SK-N-SH treated with all-trans-retinoic acid at 6 μM for 48 hours (cell line): ENCODE data around the gene CD200.

Source experiments
- ATAC-seq: fragments of 200-7000 bp; cut with Tn5 transposase; 3 replicates; pipeline ENCODE4 v1.9.1; 2020; ENCODE audit warnings: mild to moderate bottlenecking, moderate library complexity
- ARNTL ChIP-seq: fragments of 450-650 bp; formaldehyde crosslinking; IDR thresholded peaks from 2 replicates; pipeline ENCODE4 v1.5.0; 2020; ENCODE audit warnings: low read depth, mild to moderate bottlenecking, moderate library complexity, borderline replicate concordance
- BACH2 ChIP-seq: fragments of 250-450 bp; sonication (Bioruptor Pico); IDR thresholded peaks from 2 replicates; pipeline ENCODE4 v1.9.0; 2021; ENCODE audit warnings: mild to moderate bottlenecking, borderline replicate concordance
- CREB5 ChIP-seq: fragments of 250-450 bp; sonication (Bioruptor Pico); IDR thresholded peaks from 2 replicates; pipeline ENCODE4 v1.5.1; 2020; ENCODE audit warnings: low read depth, mild to moderate bottlenecking, moderate library complexity
- CSDC2 ChIP-seq: fragments of 250-450 bp; sonication (Bioruptor Pico); IDR thresholded peaks from 2 replicates; pipeline ENCODE4 v1.5.0; 2020; ENCODE audit warnings: mild to moderate bottlenecking, moderate library complexity
- CSRNP3 ChIP-seq: fragments of 250-450 bp; sonication (Bioruptor Pico); IDR thresholded peaks from 2 replicates; pipeline ENCODE4 v1.5.1; 2021; ENCODE audit warnings: mild to moderate bottlenecking, moderate library complexity
- ESRRG ChIP-seq: fragments of 250-450 bp; sonication (Bioruptor Pico); IDR thresholded peaks from 2 replicates; pipeline ENCODE4 v1.6.1; 2021; ENCODE audit warnings: mild to moderate bottlenecking
- GLIS3 ChIP-seq: fragments of 250-450 bp; sonication (Bioruptor Pico); IDR thresholded peaks from 2 replicates; pipeline ENCODE4 v1.5.0; 2020; ENCODE audit warnings: mild to moderate bottlenecking, moderate library complexity
- OSR1 ChIP-seq: fragments of 250-450 bp; sonication (Bioruptor Pico); IDR thresholded peaks from 2 replicates; pipeline ENCODE4 v1.8.0; 2022; ENCODE audit warnings: moderate library complexity, mild to moderate bottlenecking, inconsistent platforms
- POU6F1 ChIP-seq: fragments of 250-450 bp; sonication (Bioruptor Pico); IDR thresholded peaks from 2 replicates; pipeline ENCODE4 v1.8.0; 2021; ENCODE audit warnings: low read depth, mild to moderate bottlenecking, moderate library complexity, borderline replicate concordance
- PPARA ChIP-seq: fragments of 250-450 bp; sonication (Bioruptor Pico); IDR thresholded peaks from 2 replicates; pipeline ENCODE4 v1.5.0; 2020; ENCODE audit warnings: mild to moderate bottlenecking, borderline replicate concordance
- RARB ChIP-seq: fragments of 250-450 bp; sonication (Bioruptor Pico); IDR thresholded peaks from 2 replicates; pipeline ENCODE4 v1.8.0; 2021; ENCODE audit warnings: mild to moderate bottlenecking, moderate library complexity
- SNAI2 ChIP-seq: fragments of 250-450 bp; sonication (Bioruptor Pico); IDR thresholded peaks from 2 replicates; pipeline ENCODE4 v1.5.0; 2020; ENCODE audit warnings: mild to moderate bottlenecking, moderate library complexity
- TCF4 ChIP-seq: fragments of 250-450 bp; sonication (Bioruptor Pico); IDR thresholded peaks from 2 replicates; pipeline ENCODE4 v1.8.0; 2021; ENCODE audit warnings: mild to moderate bottlenecking, moderate library complexity, borderline replicate concordance
- TOX ChIP-seq: fragments of 250-450 bp; sonication (Bioruptor Pico); IDR thresholded peaks from 2 replicates; pipeline ENCODE4 v1.8.0; 2021; ENCODE audit warnings: mild to moderate bottlenecking, moderate library complexity, borderline replicate concordance
- TSHZ2 ChIP-seq: fragments of 250-450 bp; sonication (Bioruptor Pico); IDR thresholded peaks from 2 replicates; pipeline ENCODE4 v1.5.0; 2020; ENCODE audit warnings: mild to moderate bottlenecking, moderate library complexity
- ZC3H10 ChIP-seq: fragments of 250-450 bp; sonication (Bioruptor Pico); IDR thresholded peaks from 2 replicates; pipeline ENCODE4 v1.5.1; 2021; ENCODE audit warnings: mild to moderate bottlenecking, moderate library complexity
- ZFP3 ChIP-seq: fragments of 250-450 bp; sonication (Bioruptor Pico); IDR thresholded peaks from 2 replicates; pipeline ENCODE4 v1.5.0; 2020; ENCODE audit warnings: mild to moderate bottlenecking, moderate library complexity
- ZFP30 ChIP-seq: fragments of 450-650 bp; formaldehyde crosslinking; IDR thresholded peaks from 2 replicates; pipeline ENCODE4 v1.5.0; 2022; ENCODE audit warnings: mild to moderate bottlenecking, moderate library complexity
- ZNF565 ChIP-seq: fragments of 450-650 bp; formaldehyde crosslinking; conservative IDR thresholded peaks from 2 replicates; pipeline ENCODE4 v1.5.0; 2020; ENCODE audit warnings: low read depth, mild to moderate bottlenecking, moderate library complexity
- ZNF70 ChIP-seq: fragments of 450-650 bp; formaldehyde crosslinking; IDR thresholded peaks from 2 replicates; pipeline ENCODE4 v1.5.0; 2020; ENCODE audit warnings: mild to moderate bottlenecking, moderate library complexity
- ZNF8 ChIP-seq: fragments of 450-650 bp; formaldehyde crosslinking; IDR thresholded peaks from 2 replicates; pipeline ENCODE4 v1.5.0; 2020; ENCODE audit warnings: mild to moderate bottlenecking, moderate library complexity

The CD200 gene

GRCh38 chr3:112372396-112372795 is 39.4 kb downstream of the CD200 start (continued):
- TF ChIP-seq SNAI2 (no peak), ZFP3 (CRISPR knock-in tag) (no peak), GLIS3 (no peak), ZC3H10 (no peak)

GRCh38 chr3:112373476-112373875 is 40.5 kb downstream of the CD200 start:
- ATAC-seq, result no peak
- TF ChIP-seq PPARA (CRISPR knock-in tag) (no peak), TCF4 (CRISPR knock-in tag) (no peak), BACH2 (CRISPR knock-in tag) (no peak), ZC3H10 (no peak), RARB (CRISPR knock-in tag) (no peak), ZNF565 (CRISPR knock-in tag) (no peak), CSRNP3 (no peak), ARNTL (CRISPR knock-in tag) (no peak), ZFP30 (CRISPR knock-in tag) (no peak), OSR1 (no peak), ESRRG (CRISPR knock-in tag) (no peak), POU6F1 (CRISPR knock-in tag) (no peak), ZFP3 (CRISPR knock-in tag) (no peak), CSDC2 (CRISPR knock-in tag) (no peak), ZNF70 (no peak), CREB5 (no peak)
- TF ChIP-seq, all 23 proteins: peak for 0

GRCh38 chr3:112373924-112374323 is 41.0 kb downstream of the CD200 start:
- no peak for ATAC-seq
- TF ChIP-seq SNAI2 (no peak), TOX (no peak), ZNF70 (no peak), ESRRG (CRISPR knock-in tag) (no peak), ZNF565 (CRISPR knock-in tag) (no peak), POU6F1 (CRISPR knock-in tag) (no peak), TSHZ2 (CRISPR knock-in tag) (no peak), ARNTL (CRISPR knock-in tag) (no peak), BACH2 (CRISPR knock-in tag) (no peak), ZNF8 (CRISPR knock-in tag) (no peak), ZFP30 (CRISPR knock-in tag) (no peak), ZC3H10 (no peak), CSRNP3 (no peak), CSDC2 (CRISPR knock-in tag) (no peak), OSR1 (no peak), GLIS3 (no peak)
